ENCODE data around the gene EHMT2. TPM values are rescaled to one million over a fixed set of nuclear protein-coding genes. Genes with fewer than 3 reads are reported as not detected.

EHMT2 gene
- total RNA-seq, 4 donors from 2014 or later, result 17.4 to 25.9 (median 20.0) TPM

DNA sequence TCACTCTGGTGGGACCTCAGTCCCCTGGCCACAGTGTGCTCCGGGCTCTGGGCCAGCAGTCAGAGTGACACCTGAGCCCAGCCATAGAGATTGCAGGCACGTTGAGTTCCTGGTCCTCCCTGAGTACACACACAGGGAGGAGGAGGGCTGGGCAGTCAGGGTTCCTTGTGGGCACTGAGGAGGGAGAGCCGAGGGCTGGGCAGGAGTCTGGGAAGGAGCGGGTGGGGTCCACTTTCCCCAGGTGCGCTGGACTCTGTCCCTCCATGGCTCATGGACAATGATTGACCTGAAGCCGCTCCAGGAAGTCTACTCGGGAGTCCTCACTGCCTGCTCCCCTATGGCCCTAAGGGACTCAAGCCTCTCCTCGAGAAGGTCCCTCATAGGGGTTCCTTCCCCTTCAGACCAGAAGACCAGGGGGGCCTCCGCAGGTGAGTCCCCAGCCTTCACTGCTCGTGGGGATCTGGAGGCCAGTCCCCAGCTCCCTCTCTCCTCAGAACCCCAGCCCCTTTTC lies 19.8 kb downstream of the EHMT2 start:
- no peak for DNase-seq (ENCODE audit: low spot score)
- TF ChIP-seq, protein P1, sequence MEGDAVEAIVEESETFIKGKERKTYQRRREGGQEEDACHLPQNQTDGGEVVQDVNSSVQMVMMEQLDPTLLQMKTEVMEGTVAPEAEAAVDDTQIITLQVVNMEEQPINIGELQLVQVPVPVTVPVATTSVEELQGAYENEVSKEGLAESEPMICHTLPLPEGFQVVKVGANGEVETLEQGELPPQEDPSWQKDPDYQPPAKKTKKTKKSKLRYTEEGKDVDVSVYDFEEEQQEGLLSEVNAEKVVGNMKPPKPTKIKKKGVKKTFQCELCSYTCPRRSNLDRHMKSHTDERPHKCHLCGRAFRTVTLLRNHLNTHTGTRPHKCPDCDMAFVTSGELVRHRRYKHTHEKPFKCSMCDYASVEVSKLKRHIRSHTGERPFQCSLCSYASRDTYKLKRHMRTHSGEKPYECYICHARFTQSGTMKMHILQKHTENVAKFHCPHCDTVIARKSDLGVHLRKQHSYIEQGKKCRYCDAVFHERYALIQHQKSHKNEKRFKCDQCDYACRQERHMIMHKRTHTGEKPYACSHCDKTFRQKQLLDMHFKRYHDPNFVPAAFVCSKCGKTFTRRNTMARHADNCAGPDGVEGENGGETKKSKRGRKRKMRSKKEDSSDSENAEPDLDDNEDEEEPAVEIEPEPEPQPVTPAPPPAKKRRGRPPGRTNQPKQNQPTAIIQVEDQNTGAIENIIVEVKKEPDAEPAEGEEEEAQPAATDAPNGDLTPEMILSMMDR (IDR thresholded peaks at IDR 0.05), result no peak
- no peak for ATAC-seq (ENCODE audit: low FRiP score)

DNA sequence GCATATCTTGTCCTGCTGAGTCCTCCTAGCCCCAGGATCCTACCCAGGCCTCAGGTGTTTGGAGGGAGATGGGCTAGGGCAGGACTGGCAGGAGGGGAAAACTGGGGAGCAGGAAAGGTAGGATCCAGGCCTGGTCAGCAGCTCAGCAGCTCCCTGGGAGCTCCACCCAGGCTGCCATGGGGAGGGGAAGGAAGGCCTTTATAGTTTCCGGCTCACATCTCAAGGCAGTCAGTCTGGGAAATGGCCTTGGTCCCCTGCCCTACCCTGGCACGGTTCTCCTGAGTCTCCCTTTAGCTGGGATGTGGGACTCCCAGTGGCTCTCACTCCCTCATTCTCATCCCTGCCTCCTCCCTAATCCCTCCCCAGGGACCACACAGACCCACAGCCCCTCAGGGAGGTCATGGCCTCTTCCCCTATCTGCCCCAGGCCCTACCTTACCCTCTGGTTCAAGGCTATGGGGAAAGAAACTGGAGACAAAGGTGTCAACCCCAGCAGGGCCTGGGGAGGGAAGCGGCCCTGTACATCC lies 20.3 kb downstream of the EHMT2 start:
- ATAC-seq (ENCODE audit: low FRiP score), result no peak
- TF ChIP-seq, protein P1 (IDR thresholded peaks at IDR 0.05), result no peak

DNA sequence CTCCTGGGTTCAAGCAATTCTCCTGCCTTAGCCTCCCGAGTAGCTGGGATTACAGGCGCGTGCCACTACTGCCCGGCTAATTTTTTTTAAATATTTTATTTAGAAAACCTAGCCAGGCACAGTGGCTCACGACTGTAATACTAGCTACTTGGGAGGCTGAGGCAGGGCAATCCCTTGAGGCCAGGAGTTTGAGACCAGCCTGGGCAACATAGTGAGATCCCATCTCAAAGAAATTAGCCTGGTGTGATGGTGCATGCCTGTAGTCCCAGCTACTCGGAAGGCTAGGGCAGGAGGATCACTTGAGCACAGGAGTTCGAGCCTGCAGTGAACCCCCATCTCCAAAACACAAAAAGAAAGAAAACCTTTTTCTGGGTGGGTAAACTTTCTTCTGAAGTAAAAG lies 21.1 kb downstream of the EHMT2 start:
- DNase-seq (ENCODE audit: low spot score), result no peak
- TF ChIP-seq, protein P1 (IDR thresholded peaks at IDR 0.05), result no peak
- no peak for ATAC-seq (ENCODE audit: low FRiP score)

More for the DNA sequence above, 20.3 kb downstream of the EHMT2 start:
- DNase-seq (ENCODE audit: low spot score), result no peak

DNA sequence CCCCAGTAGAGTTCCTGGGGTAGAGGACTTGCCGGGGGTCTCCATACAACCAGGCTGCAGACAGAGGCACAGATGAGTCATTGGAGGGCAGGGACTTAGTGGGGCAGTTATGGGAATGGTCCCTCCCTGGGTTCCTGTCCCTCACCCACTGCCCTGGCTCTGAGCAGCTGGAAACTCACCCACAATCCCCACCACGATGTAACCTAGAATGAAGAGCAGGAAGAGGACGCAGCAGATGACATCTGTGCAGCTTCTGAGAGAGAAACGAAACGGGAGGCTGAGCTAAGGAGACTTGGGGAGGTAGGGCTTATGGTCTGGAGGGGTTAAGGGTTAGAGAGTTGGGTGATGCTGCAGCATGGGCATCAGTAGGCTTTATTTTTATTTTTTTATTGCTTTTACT lies 21.6 kb downstream of the EHMT2 start:
- ATAC-seq (ENCODE audit: low FRiP score), result no peak
- TF ChIP-seq, protein P1 (IDR thresholded peaks at IDR 0.05), result no peak
- DNase-seq (ENCODE audit: low spot score), result no peak

DNA sequence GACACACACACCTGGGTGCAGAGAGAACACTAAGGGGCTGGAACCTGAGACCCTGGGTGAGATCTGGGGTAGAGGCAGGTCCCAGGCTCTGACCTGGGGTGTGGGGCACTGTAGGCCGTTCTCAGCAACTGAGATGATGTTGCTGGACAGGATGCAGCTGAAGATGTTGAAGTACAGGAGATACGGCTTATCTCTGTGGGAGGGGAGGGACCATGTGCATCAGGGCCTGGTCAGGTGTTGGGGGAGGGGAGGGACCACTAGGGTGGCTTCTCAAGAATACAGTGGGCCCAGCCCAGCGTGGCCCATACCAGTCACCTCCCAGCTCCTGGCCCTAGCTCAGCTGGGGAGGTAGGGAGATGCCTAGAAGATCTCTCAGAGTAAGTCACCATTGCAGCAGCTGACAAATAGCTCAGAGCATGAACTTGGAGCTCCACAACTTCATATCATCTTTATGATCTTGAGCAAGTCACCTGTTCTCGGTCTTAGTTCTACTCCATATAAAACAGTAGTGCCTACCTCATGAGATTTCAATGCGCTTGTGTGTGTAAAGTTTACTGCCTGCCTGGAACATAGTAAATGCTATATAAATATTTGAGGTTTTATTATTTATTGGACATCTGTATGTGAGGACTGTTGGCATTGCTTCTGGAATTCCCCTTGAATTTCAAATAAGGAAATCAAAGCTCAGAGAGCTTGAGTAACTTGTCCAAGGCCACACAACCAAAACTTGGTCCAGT lies 22.5 kb downstream of the EHMT2 start:
- no peak for ATAC-seq (ENCODE audit: low FRiP score)
- TF ChIP-seq, protein P1 (IDR thresholded peaks at IDR 0.05), result no peak
- DNase-seq (ENCODE audit: low spot score), result no peak

DNA sequence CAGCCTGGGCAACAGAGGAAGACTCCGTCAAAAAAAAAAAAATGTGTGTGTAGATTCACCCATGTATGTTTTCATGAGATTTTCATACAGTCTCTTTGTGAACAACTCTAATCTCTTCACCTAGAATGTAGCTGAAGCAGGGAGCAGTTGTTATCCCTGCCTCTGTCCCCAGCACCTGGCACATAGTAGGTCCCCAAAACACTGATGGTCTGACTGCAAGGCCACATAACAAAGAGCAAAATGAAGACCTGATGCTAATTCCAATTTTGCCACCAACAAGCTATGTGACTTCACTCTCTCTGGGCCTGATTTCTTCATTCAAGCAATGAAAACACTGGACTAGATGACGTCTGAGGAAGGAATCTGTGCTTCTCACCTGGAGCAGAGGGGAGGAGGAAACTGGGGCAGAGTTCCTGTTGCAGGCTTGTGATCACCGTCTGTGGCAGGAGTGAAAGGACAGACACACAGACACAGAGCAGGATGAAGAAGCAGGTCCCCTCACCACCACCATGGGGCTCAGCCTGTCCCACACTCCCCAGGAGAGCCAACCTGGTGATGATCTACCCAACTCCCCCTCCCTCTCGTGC lies 23.3 kb downstream of the EHMT2 start:
- no peak for DNase-seq (ENCODE audit: low spot score)
- TF ChIP-seq, protein P1 (IDR thresholded peaks at IDR 0.05), result no peak
- ATAC-seq (ENCODE audit: low FRiP score), result no peak
